CD14-positive monocyte (primary cell): ENCODE results near the gene FAM135A. TPM values are rescaled to one million over a fixed set of nuclear protein-coding genes. Genes with fewer than 3 reads are reported as not detected.

ENCODE experiments used
- DNase-seq, 3 donors: peaks; one replicate each; pipeline ENCODE4 v3.0.0-alpha.2; 2011 to 2022
- H2AFZ ChIP-seq: 2 replicates; pipeline ENCODE4 v1.6.0; 2012; ENCODE audit warnings: mild to moderate bottlenecking, low read depth, low read length, inconsistent platforms; ENCODE audit not compliant: insufficient read depth, poor library complexity, severe bottlenecking
- H3K27ac ChIP-seq, 2 donors: 1 replicate in 1 of 2; 2 replicates in 1 of 2; pipeline ENCODE4 v1.5.1; 2012 to 2013; ENCODE audit warnings: low read length in 2 of 2, control low read depth in 1 of 2, inconsistent platforms in 1 of 2, low read depth in 1 of 2, mild to moderate bottlenecking in 1 of 2
- H3K27me3 ChIP-seq, 2 donors: one replicate each; pipeline versions ENCODE4 v1.6.0 to v1.6.1; 2011 to 2013; ENCODE audit warnings: low read length in 2 of 2; ENCODE audit not compliant: control insufficient read depth in 2 of 2, insufficient read depth in 2 of 2
- H3K36me3 ChIP-seq, 2 donors: replicated peaks in 1 of 2; 1 replicate in 1 of 2; 2 replicates in 1 of 2; pipeline versions ENCODE4 v1.5.1 to v1.6.1; 2012 to 2013; ENCODE audit warnings: low read length in 2 of 2, control low read depth in 1 of 2, inconsistent platforms in 1 of 2, mild to moderate bottlenecking in 1 of 2; ENCODE audit not compliant: insufficient read depth in 2 of 2, control insufficient read depth in 1 of 2
- H3K4me1 ChIP-seq, 2 donors: 1 replicate in 1 of 2; 2 replicates in 1 of 2; pipeline versions ENCODE4 v1.5.1 to v1.6.1; 2012 to 2013; ENCODE audit warnings: low read length in 2 of 2, control low read depth in 1 of 2, inconsistent platforms in 1 of 2, mild to moderate bottlenecking in 1 of 2, moderate library complexity in 1 of 2; ENCODE audit not compliant: insufficient read depth in 2 of 2, control insufficient read depth in 1 of 2
- H3K4me2 ChIP-seq: replicated peaks from 2 replicates; pipeline ENCODE3; 2012; ENCODE audit warnings: low read length, moderate library complexity, mild to moderate bottlenecking; ENCODE audit not compliant: poor library complexity, severe bottlenecking; ENCODE audit errors: extremely low read depth
- H3K4me3 ChIP-seq, 3 experiments: fragments of 200-600 bp in 1 of 3; sonication (generic) in 1 of 3; replicated peaks in 1 of 3; 1 replicate in 2 of 3; 2 replicates in 1 of 3; pipeline ENCODE4 v1.5.1; 2011 to 2013; ENCODE audit warnings: low read length in 3 of 3, mild to moderate bottlenecking in 3 of 3, control low read depth in 2 of 3, low read depth in 2 of 3, inconsistent platforms in 1 of 3, moderate library complexity in 1 of 3
- H3K79me2 ChIP-seq: 2 replicates; pipeline ENCODE4 v1.6.0; 2012; ENCODE audit warnings: mild to moderate bottlenecking, control low read depth, inconsistent platforms, low read length, moderate library complexity; ENCODE audit not compliant: insufficient read depth
- H3K9ac ChIP-seq: 2 replicates; pipeline ENCODE4 v1.6.0; 2017; ENCODE audit warnings: low read length, mild to moderate bottlenecking; ENCODE audit not compliant: insufficient read depth, poor library complexity, severe bottlenecking
- H3K9me3 ChIP-seq, 2 donors: replicated peaks in 1 of 2; 1 replicate in 1 of 2; 2 replicates in 1 of 2; pipeline versions ENCODE4 v1.5.1 to v1.6.1; 2012 to 2013; ENCODE audit warnings: low read length in 2 of 2, control low read depth in 1 of 2; ENCODE audit not compliant: control insufficient read depth in 1 of 2, insufficient read depth in 1 of 2
- H4K20me1 ChIP-seq: 2 replicates; pipeline ENCODE4 v1.6.0; 2012; ENCODE audit warnings: mild to moderate bottlenecking, low read length, control low read depth, moderate library complexity; ENCODE audit not compliant: insufficient read depth
- H3K27ac Mint-ChIP-seq, 7 donors: one replicate each; pipeline ENCODE4 v1.8.0; 2020; ENCODE audit warnings: mild to moderate bottlenecking in 7 of 7, mixed read lengths in 7 of 7, moderate library complexity in 6 of 7, inconsistent platforms in 2 of 7
- H3K27me3 Mint-ChIP-seq, 3 donors: one replicate each; pipeline ENCODE4 v1.8.0; 2021 to 2022; ENCODE audit warnings: low read depth in 3 of 3, mild to moderate bottlenecking in 3 of 3, mixed read lengths in 3 of 3, moderate library complexity in 3 of 3, inconsistent platforms in 1 of 3
- H3K36me3 Mint-ChIP-seq, 2 donors: one replicate each; pipeline ENCODE4 v1.8.0; 2020; ENCODE audit warnings: mixed read lengths in 2 of 2, inconsistent platforms in 1 of 2, mild to moderate bottlenecking in 1 of 2
- H3K4me1 Mint-ChIP-seq: one replicate; pipeline ENCODE4 v1.8.0; 2020; ENCODE audit warnings: mild to moderate bottlenecking, mixed read lengths
- H3K4me3 Mint-ChIP-seq, 2 donors: one replicate each; pipeline ENCODE4 v1.8.0; 2020; ENCODE audit warnings: mild to moderate bottlenecking in 2 of 2, mixed read lengths in 2 of 2, moderate library complexity in 1 of 2
- H3K9me3 Mint-ChIP-seq, 7 donors: one replicate each; pipeline ENCODE4 v1.8.0; 2020 to 2022; ENCODE audit warnings: mixed read lengths in 7 of 7, mild to moderate bottlenecking in 6 of 7, moderate library complexity in 6 of 7, inconsistent platforms in 2 of 7
- CTCF ChIP-seq: fragments of 200-600 bp; IDR thresholded peaks from one replicate; pipeline ENCODE4 v1.8.0; 2022; ENCODE audit warnings: antibody characterized with exemption, mild to moderate bottlenecking
- WGBS: methylation state at CpG from one replicate; pipeline ENCODE4 v1.1.5; 2013; ENCODE audit warnings: missing lambda C conversion rate; ENCODE audit not compliant: insufficient coverage; 5-methylcytosine and 5-hydroxymethylcytosine counted together
- intact Hi-C, 2 donors: fragments of 100-400 bp; cut with micrococcal nuclease; formaldehyde crosslinking; loops; one replicate each; pipeline versions ENCODE4 v1.15.0 to v1.15.1; 2023
- polyA plus RNA-seq, 3 donors: library from polyadenylated mRNA; depleted of rRNA in 1 of 3; unstranded in 2 of 3; stranded (reverse) in 1 of 3; fragments of 300-500 nt in 2 of 3; fragments of >200 nt in 1 of 3; fragmentation: Illumina TruSeq in 2 of 3; gene quantifications; 1 replicate in 2 of 3; 2 replicates in 1 of 3; pipeline ENCODE4 v1.2.3, GENCODE V29; 2012 to 2021

Gene FAM135A
- polyA plus RNA-seq, 3 donors = 4.1 to 10.3 (median 5.4) TPM

DNA sequence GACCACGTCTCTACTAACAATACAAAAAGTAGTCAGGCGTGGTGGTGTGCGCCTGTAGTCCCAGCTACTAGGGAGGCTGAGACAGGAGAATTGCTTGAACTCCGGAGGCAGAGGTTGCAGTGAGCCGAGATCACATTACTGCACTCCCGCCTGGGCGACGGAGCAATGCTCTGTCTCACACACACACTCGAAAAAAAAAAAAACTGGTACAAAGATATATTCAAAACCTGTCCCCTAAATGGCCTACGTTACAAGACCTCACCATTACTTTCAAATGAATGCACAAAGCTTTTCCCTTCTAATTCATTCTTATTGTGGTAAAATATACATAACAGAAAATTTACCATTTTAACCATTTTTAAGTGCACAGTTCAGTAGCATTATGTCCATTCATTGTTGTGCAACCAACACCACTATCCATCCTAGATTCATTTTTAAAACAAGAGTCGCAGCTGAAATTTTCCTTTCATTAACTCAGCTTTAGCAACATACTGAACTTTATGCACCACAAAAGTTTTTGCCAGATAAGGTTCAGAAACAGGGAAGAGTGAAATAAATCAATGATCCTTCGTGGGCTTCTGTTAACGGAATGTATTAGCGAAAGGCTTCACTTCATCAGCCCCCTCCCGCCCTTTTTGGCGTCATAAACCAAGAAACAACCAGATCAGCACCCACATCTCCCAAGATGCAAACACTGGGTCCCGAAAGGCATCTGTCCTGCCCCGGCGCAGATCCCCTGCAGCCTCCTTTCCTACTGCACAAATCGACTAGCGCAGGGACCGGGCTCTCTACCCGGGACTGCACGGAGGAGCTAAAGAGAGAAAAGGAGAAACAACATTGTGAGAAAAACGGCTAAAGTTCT lies 825 bp upstream of the FAM135A start:
- Histone ChIP-seq H3K9ac (peak overlapping the region; percentile 79), H3K4me2 (peak overlapping the region; percentile 98), H3K79me2 (peaks cover 16% of the 10 kb centered on the region), H3K4me3 (peak overlapping the region; percentile 64 to 88 (median 67)), H3K27ac (peak overlapping the region; percentile 73 to 77), H3K9me3 (no peaks in the 10 kb centered on the region), H3K27me3 (peaks cover 2 to 4% of the 10 kb centered on the region in 2 donors), H2AFZ (peak overlapping the region; percentile 99), H3K4me1 (peaks cover 21 to 23% of the 10 kb centered on the region in 2 donors), H3K36me3 (peaks cover 2 to 3% of the 10 kb centered on the region in 2 donors), H4K20me1 (no peaks in the 10 kb centered on the region)
- no peak for TF ChIP-seq CTCF
- WGBS = 42% methylated on average over 12 of the region's 25 CpGs
- Mint-ChIP-seq H3K9me3 (peaks cover 0 to 3% (median 0%) of the 10 kb centered on the region in 7 donors), H3K4me3 (peak overlapping the region; percentile 100), H3K36me3 (peaks cover 6 to 8% of the 10 kb centered on the region in 2 donors), H3K4me1 (peaks cover 27% of the 10 kb centered on the region), H3K27ac (peak overlapping the region; percentile 85 to 96 (median 87)), H3K27me3 (peaks cover 0 to 16% (median 6%) of the 10 kb centered on the region in 3 donors)
- DNase-seq = no peak
- intact Hi-C loops = loop anchor here in 1 of 2 donors (10.0 kb wide), 1 partner anchor 262 kb away; no protein-coding TSS in a partner anchor

GRCh38 chr6:70413992-70414494 lies 735 bp downstream of the FAM135A start:
- Histone ChIP-seq H3K27ac (peak overlapping the region; percentile 73 to 77), H2AFZ (peak overlapping the region; percentile 99), H3K4me2 (peak overlapping the region; percentile 98), H3K9ac (peak overlapping the region; percentile 79), H3K4me3 (peak overlapping the region; percentile 64 to 88 (median 67)), H4K20me1 (peaks cover 3% of the 10 kb centered on the region), H3K36me3 (peaks cover 17% of the 10 kb centered on the region in 2 donors), H3K9me3 (no peaks in the 10 kb centered on the region), H3K27me3 (no peaks in the 10 kb centered on the region), H3K4me1 (peaks cover 21 to 23% of the 10 kb centered on the region in 2 donors), H3K79me2 (peaks cover 18% of the 10 kb centered on the region)
- Mint-ChIP-seq H3K27me3 (peaks cover 0 to 9% (median 2%) of the 10 kb centered on the region in 3 donors), H3K4me1 (peaks cover 26% of the 10 kb centered on the region), H3K4me3 (peak overlapping the region; percentile 100), H3K9me3 (peaks cover 0 to 3% (median 0%) of the 10 kb centered on the region in 7 donors), H3K36me3 (peaks cover 12 to 16% of the 10 kb centered on the region in 2 donors), H3K27ac (peak overlapping the region; percentile 38 to 90 (median 87))
- intact Hi-C loops = loop anchor here in 1 of 2 donors (10.0 kb wide), 1 partner anchor 261 kb away; no protein-coding TSS in a partner anchor
- peak; percentile 12 to 45 (median 16) for DNase-seq
- TF ChIP-seq CTCF = no peak
- 0% methylated on average over 20 of the region's 20 CpGs for WGBS
